GM12873 (cell line): Measurements from ENCODE around the gene LIG1.

Experiments
- CTCF ChIP-seq: IDR thresholded peaks from 2 replicates; pipeline ENCODE4 v1.5.1; 2012; ENCODE audit warnings: low read depth, mild to moderate bottlenecking, moderate library complexity, low read length, control low read depth; ENCODE audit not compliant: insufficient read depth; ENCODE audit errors: missing control alignments

Gene LIG1

GRCh38 chr19:48094129-48094854, 75.9 kb downstream of the LIG1 start:
- TF ChIP-seq CTCF, result no peak

GRCh38 chr19:48090281-48090802, 79.8 kb downstream of the LIG1 start:
- TF ChIP-seq CTCF, result no peak

- peak; percentile 23 for TF ChIP-seq CTCF
Measured at GRCh38 chr19:48085904-48086864, 84.0 kb downstream of the LIG1 start.

- TF ChIP-seq CTCF, result no peak
Measured at GRCh38 chr19:48085076-48085475, 85.1 kb downstream of the LIG1 start.

- no peak for TF ChIP-seq CTCF
Measured at GRCh38 chr19:48081106-48081505, 89.0 kb downstream of the LIG1 start.

GRCh38 chr19:48069435-48069834, 100.7 kb downstream of the LIG1 start:
- TF ChIP-seq CTCF, result no peak
